H9 (cell line): ENCODE data around the gene TMEM132D. TPM values are rescaled to one million over a fixed set of nuclear protein-coding genes. Genes with fewer than 3 reads are reported as not detected.
A peak's percentile ranks its signal among the peaks of the same experiment; 100 is the strongest.

Experiments
- DNase-seq: peaks from one replicate; pipeline ENCODE4 v3.0.0-alpha.2; 2017
- H2AFZ ChIP-seq: one replicate; pipeline ENCODE4 v1.6.1; 2013; ENCODE audit warnings: mild to moderate bottlenecking, low read length, control low read depth, moderate library complexity
- H2AK5ac ChIP-seq: 2 replicates; pipeline ENCODE4 v1.6.1; 2013; ENCODE audit warnings: low read length, control low read depth, mixed read lengths; ENCODE audit not compliant: insufficient read length
- H2BK120ac ChIP-seq: one replicate; pipeline ENCODE4 v1.6.1; 2013; ENCODE audit warnings: low read depth, mild to moderate bottlenecking, low read length, control low read depth, inconsistent platforms; ENCODE audit not compliant: poor library complexity, severe bottlenecking
- H2BK12ac ChIP-seq: 2 replicates; pipeline ENCODE4 v1.6.1; 2013; ENCODE audit warnings: low read length, control low read depth, mixed read lengths, low read depth; ENCODE audit not compliant: insufficient read length
- H2BK15ac ChIP-seq: 2 replicates; pipeline ENCODE4 v1.6.1; 2013; ENCODE audit warnings: low read depth, low read length, control low read depth
- H2BK20ac ChIP-seq: one replicate; pipeline ENCODE4 v1.6.1; 2013; ENCODE audit warnings: low read depth, mild to moderate bottlenecking, low read length, control low read depth, inconsistent platforms; ENCODE audit not compliant: poor library complexity, severe bottlenecking
- H2BK5ac ChIP-seq: 2 replicates; pipeline ENCODE4 v1.6.1; 2013; ENCODE audit warnings: low read length, control low read depth, mixed read lengths; ENCODE audit not compliant: insufficient read length
- H3K14ac ChIP-seq: 2 replicates; pipeline ENCODE4 v1.6.1; 2013; ENCODE audit warnings: low read length, control low read depth; ENCODE audit not compliant: insufficient read depth
- H3K18ac ChIP-seq: 2 replicates; pipeline ENCODE4 v1.6.1; 2013; ENCODE audit warnings: low read depth, mild to moderate bottlenecking, mixed read lengths, low read length, control low read depth; ENCODE audit not compliant: insufficient read length
- H3K23ac ChIP-seq: 2 replicates; pipeline ENCODE4 v1.6.1; 2013; ENCODE audit warnings: low read length, control low read depth, mixed read lengths, low read depth; ENCODE audit not compliant: insufficient read length
- H3K23me2 ChIP-seq: 2 replicates; pipeline ENCODE4 v1.6.1; 2013; ENCODE audit warnings: low read depth, mild to moderate bottlenecking, mixed read lengths, low read length, control low read depth; ENCODE audit not compliant: insufficient read length, poor library complexity, severe bottlenecking
- H3K27ac ChIP-seq: 2 replicates; pipeline ENCODE4 v1.5.1; 2013; ENCODE audit warnings: low read length, control low read depth, mixed read lengths, low read depth; ENCODE audit not compliant: insufficient read length
- H3K27me3 ChIP-seq: 2 replicates; pipeline ENCODE4 v1.6.1; 2013; ENCODE audit warnings: low read length, control low read depth, inconsistent platforms; ENCODE audit not compliant: insufficient read depth
- H3K4ac ChIP-seq: 2 replicates; pipeline ENCODE4 v1.6.1; 2013; ENCODE audit warnings: low read depth, mild to moderate bottlenecking, control low read depth, inconsistent platforms, low read length, moderate library complexity
- H3K4me1 ChIP-seq: 2 replicates; pipeline ENCODE4 v1.6.1; 2013; ENCODE audit warnings: low read length, control low read depth, inconsistent platforms; ENCODE audit not compliant: insufficient read depth
- H3K4me2 ChIP-seq: 2 replicates; pipeline ENCODE4 v1.6.1; 2013; ENCODE audit warnings: low read length, control low read depth, mixed read lengths; ENCODE audit not compliant: insufficient read length, insufficient read depth
- H3K56ac ChIP-seq: 2 replicates; pipeline ENCODE4 v1.6.1; 2013; ENCODE audit warnings: low read depth, mild to moderate bottlenecking, mixed read lengths, low read length, control low read depth; ENCODE audit not compliant: insufficient read length
- H3K79me1 ChIP-seq: 2 replicates; pipeline ENCODE4 v1.6.1; 2013; ENCODE audit warnings: low read depth, mild to moderate bottlenecking, moderate library complexity, low read length, control low read depth, inconsistent platforms; ENCODE audit not compliant: insufficient read depth, poor library complexity, severe bottlenecking
- H3K79me2 ChIP-seq: 2 replicates; pipeline ENCODE4 v1.6.1; 2013; ENCODE audit warnings: low read length, control low read depth, inconsistent platforms; ENCODE audit not compliant: insufficient read depth
- H3K9ac ChIP-seq: 2 replicates; pipeline ENCODE4 v1.6.1; 2013; ENCODE audit warnings: low read length, control low read depth, mixed read lengths; ENCODE audit not compliant: insufficient read length; ENCODE audit errors: extremely low read depth
- H3K9me3 ChIP-seq: one replicate; pipeline ENCODE4 v1.6.1; 2013; ENCODE audit warnings: low read depth, low read length, inconsistent platforms; ENCODE audit not compliant: control insufficient read depth
- H3T11ph ChIP-seq: one replicate; pipeline ENCODE4 v1.6.1; 2013; ENCODE audit warnings: mild to moderate bottlenecking, low read length, control low read depth, inconsistent platforms
- H4K20me1 ChIP-seq: one replicate; pipeline ENCODE4 v1.6.1; 2013; ENCODE audit not compliant: control insufficient read depth, insufficient read length, insufficient read depth
- H4K5ac ChIP-seq: 2 replicates; pipeline ENCODE4 v1.6.1; 2013; ENCODE audit warnings: low read depth, mild to moderate bottlenecking, mixed read lengths, low read length, control low read depth; ENCODE audit not compliant: insufficient read length
- H4K8ac ChIP-seq: replicated peaks from 2 replicates; pipeline ENCODE4 v1.6.1; 2013; ENCODE audit warnings: low read length, control low read depth, mixed read lengths, low read depth; ENCODE audit not compliant: insufficient read length
- H4K91ac ChIP-seq: 2 replicates; pipeline ENCODE4 v1.6.1; 2013; ENCODE audit warnings: low read depth, mild to moderate bottlenecking, moderate library complexity, mixed read lengths, low read length, control low read depth; ENCODE audit not compliant: insufficient read length
- H3K27ac Mint-ChIP-seq, 3 experiments: 2 replicates in 2 of 3; 3 replicates in 1 of 3; pipeline ENCODE4 v1.8.0; 2020 to 2021; ENCODE audit warnings: mixed read lengths in 3 of 3, mild to moderate bottlenecking in 1 of 3, moderate library complexity in 1 of 3
- H3K27me3 Mint-ChIP-seq: 2 replicates; pipeline ENCODE4 v1.8.0; 2021; ENCODE audit warnings: low read depth, mild to moderate bottlenecking, moderate library complexity, mixed read lengths
- H3K36me3 Mint-ChIP-seq, 3 experiments: 2 replicates in 2 of 3; 3 replicates in 1 of 3; pipeline ENCODE4 v1.8.0; 2020 to 2021; ENCODE audit warnings: low read depth in 3 of 3, mixed read lengths in 3 of 3; ENCODE audit not compliant: insufficient read depth in 1 of 3
- H3K4me1 Mint-ChIP-seq, 2 experiments: 2 replicates each; pipeline ENCODE4 v1.8.0; 2020; ENCODE audit warnings: mixed read lengths in 2 of 2
- H3K4me3 Mint-ChIP-seq, 2 experiments: 2 replicates in 1 of 2; 3 replicates in 1 of 2; pipeline ENCODE4 v1.8.0; 2020 to 2021; ENCODE audit warnings: mild to moderate bottlenecking in 2 of 2, mixed read lengths in 2 of 2, moderate library complexity in 1 of 2
- H3K9me3 Mint-ChIP-seq, 2 experiments: 2 replicates in 1 of 2; 3 replicates in 1 of 2; pipeline ENCODE4 v1.8.0; 2020; ENCODE audit warnings: mild to moderate bottlenecking in 2 of 2, mixed read lengths in 2 of 2, moderate library complexity in 1 of 2
- CTCF ChIP-seq: fragments of 200-600 bp; sonication (generic); conservative IDR thresholded peaks from 3 replicates; pipeline ENCODE4 v1.8.0; 2021; ENCODE audit warnings: antibody characterized with exemption, mild to moderate bottlenecking
- WGBS: extraction: QIAGEN DNeasy Blood & Tissue Kit; methylation state at CpG from one replicate; pipeline ENCODE4 v1.1.7; 2013; ENCODE audit warnings: missing lambda C conversion rate, low lambda C conversion rate, mixed read lengths; ENCODE audit not compliant: insufficient read length; ENCODE audit errors: extremely low coverage; 5-methylcytosine and 5-hydroxymethylcytosine counted together
- total RNA-seq: library from RNA; stranded (reverse); gene quantifications from 2 replicates; pipeline ENCODE4 v1.2.1, GENCODE V29; 2021

The TMEM132D gene
- total RNA-seq, 1 experiment from 2014 or later: 6.1 TPM

DNA sequence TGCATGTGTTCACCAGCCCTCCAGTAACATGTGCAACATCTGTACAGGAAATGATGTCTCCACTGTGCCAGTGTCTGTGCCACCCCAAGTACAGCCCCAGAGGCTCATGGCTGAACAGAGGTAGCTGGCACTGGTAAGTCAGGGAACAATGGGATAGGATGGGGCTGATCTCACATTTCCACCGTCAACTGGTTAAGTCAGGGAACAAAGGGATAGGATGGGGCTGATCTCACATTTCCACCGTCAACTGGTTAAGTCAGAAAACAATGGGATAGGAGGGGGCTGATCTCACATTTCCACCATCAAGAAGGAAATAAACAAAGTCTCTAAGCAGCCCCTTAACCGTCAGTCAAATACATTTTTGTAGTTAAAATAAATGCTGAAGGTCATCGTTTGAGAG, 246.6 kb downstream of the TMEM132D start:
- H3K14ac ChIP-seq: no peak overlapping the region
- H3K9me3 Mint-ChIP-seq: peaks cover 7 to 17% of the 10 kb centered on the region in 2 experiments; a peak in 4 of 5 replicates
- no peak overlapping the region for H3K23ac ChIP-seq
- H4K91ac ChIP-seq: no peak overlapping the region
- no peaks in the 10 kb centered on the region for H3K27me3 ChIP-seq
- H3K18ac ChIP-seq: peak overlapping the region; percentile 22
- no peak overlapping the region for H3K27ac ChIP-seq
- H3K27me3 Mint-ChIP-seq: no peaks in the 10 kb centered on the region; the same call in none of the 2 replicates
- H3K9me3 ChIP-seq: peaks cover 8% of the 10 kb centered on the region
- no peak overlapping the region for H3K4ac ChIP-seq
- no peak overlapping the region for H2AK5ac ChIP-seq
- peaks cover 17 to 32% (median 23%) of the 10 kb centered on the region in 3 experiments for H3K36me3 Mint-ChIP-seq
- no peak overlapping the region for H3K9ac ChIP-seq
- H2AFZ ChIP-seq: no peak overlapping the region
- H2BK12ac ChIP-seq: peak overlapping the region; percentile 4
- H3K79me1 ChIP-seq: no peaks in the 10 kb centered on the region
- H4K20me1 ChIP-seq: no peaks in the 10 kb centered on the region
- H2BK5ac ChIP-seq: no peak overlapping the region
- H3K4me2 ChIP-seq: no peak overlapping the region
- no peaks in the 10 kb centered on the region for H3K79me2 ChIP-seq
- peaks cover 9% of the 10 kb centered on the region; the same call in 1 of the 2 replicates for H3K4me1 ChIP-seq
- H3K23me2 ChIP-seq: no peaks in the 10 kb centered on the region
- no peak overlapping the region for H3T11ph ChIP-seq
- H3K4me3 Mint-ChIP-seq: no peak overlapping the region
- H3K4me1 Mint-ChIP-seq: peaks cover 28 to 39% of the 10 kb centered on the region in 2 experiments
- no peak overlapping the region for H3K56ac ChIP-seq
- H4K8ac ChIP-seq: no peak overlapping the region
- no peak overlapping the region for H4K5ac ChIP-seq
- DNase-seq: no peak
- WGBS: no CpG with 5 or more reads among the region's 4 CpGs
- no peak for TF ChIP-seq CTCF
- H2BK120ac ChIP-seq: no peak overlapping the region
- H2BK20ac ChIP-seq: no peak overlapping the region
- H2BK15ac ChIP-seq: no peak overlapping the region
- H3K27ac Mint-ChIP-seq: peak overlapping the region; percentile 9 to 92 (median 37); a peak in 3 of 7 replicates
